Measurements from ENCODE around the gene SCN8A. TPM values are rescaled to one million over a fixed set of nuclear protein-coding genes. Genes with fewer than 3 reads are reported as not detected.
"Not testable (repeated sequence)": the region's sequence is repeated elsewhere in the genome, so short reads cannot be mapped to it uniquely, and the experiment has no call there.

SCN8A gene
- total and polyA plus RNA-seq, 9 donors: 0.21 to 2.9 (median 1.5) TPM

GRCh38 chr12:51643951-51644350, 52.9 kb downstream of the SCN8A start:
- Histone ChIP-seq H3K4me1 (ENCODE audit: insufficient read depth) (no peaks in the 10 kb centered on the region), H3K9me3 (peaks cover 0 to 4% of the 10 kb centered on the region in 2 donors), H3K27me3 (no peaks in the 10 kb centered on the region), H3K4me3 (no peak overlapping the region), H3K27ac (no peak overlapping the region), H3K36me3 (no peaks in the 10 kb centered on the region)
- TF ChIP-seq EP300 (IDR thresholded peaks at IDR 0.05): no peak
- no peak for TF ChIP-seq CTCF (IDR thresholded peaks at IDR 0.05)
- TF ChIP-seq POLR2A (IDR thresholded peaks at IDR 0.05): no peak
- 71 to 80% (median 76%) methylated on average over 1 of the region's 1 CpG for WGBS, 3 donors
- DNase-seq: no peak
- intact Hi-C loops (cut with DNase I): no loop called here

GRCh38 chr12:51644691-51645090, 53.7 kb downstream of the SCN8A start:
- H3K4me1 ChIP-seq (ENCODE audit: insufficient read depth); H3K27me3 ChIP-seq; H3K9me3 ChIP-seq; DNase-seq; intact Hi-C loops (cut with DNase I); H3K4me3 ChIP-seq; H3K36me3 ChIP-seq; H3K27ac ChIP-seq: not testable (repeated sequence)
- WGBS, 3 donors: 88 to 93% (median 91%) methylated on average over 16 to 21 of the region's 23 CpGs

GRCh38 chr12:51645961-51646360, 54.9 kb downstream of the SCN8A start:
- Histone ChIP-seq H3K27me3 (no peaks in the 10 kb centered on the region), H3K9me3 (peaks cover 0 to 4% of the 10 kb centered on the region in 2 donors), H3K36me3 (no peaks in the 10 kb centered on the region), H3K4me3 (no peak overlapping the region), H3K27ac (no peak overlapping the region), H3K4me1 (ENCODE audit: insufficient read depth) (no peaks in the 10 kb centered on the region)
- WGBS, 3 donors: 92 to 96% (median 96%) methylated on average over 2 of the region's 2 CpGs
- intact Hi-C loops (cut with DNase I): no loop called here
- no peak for DNase-seq
- no peak for TF ChIP-seq EP300 (IDR thresholded peaks at IDR 0.05)
- no peak for TF ChIP-seq POLR2A (IDR thresholded peaks at IDR 0.05)
- no peak for TF ChIP-seq CTCF (IDR thresholded peaks at IDR 0.05)

GRCh38 chr12:51647647-51648046, 56.6 kb downstream of the SCN8A start:
- H3K4me1 ChIP-seq (ENCODE audit: insufficient read depth): no peaks in the 10 kb centered on the region
- peaks cover 0 to 4% of the 10 kb centered on the region in 2 donors for H3K9me3 ChIP-seq
- H3K36me3 ChIP-seq: no peaks in the 10 kb centered on the region
- H3K4me3 ChIP-seq: no peak overlapping the region
- WGBS, 3 donors: 14 to 16% (median 15%) methylated on average over 4 of the region's 4 CpGs
- TF ChIP-seq POLR2A (IDR thresholded peaks at IDR 0.05): no peak
- TF ChIP-seq CTCF (IDR thresholded peaks at IDR 0.05): no peak
- TF ChIP-seq EP300 (IDR thresholded peaks at IDR 0.05): no peak
- DNase-seq: no peak
- H3K27me3 ChIP-seq: no peaks in the 10 kb centered on the region
- intact Hi-C loops (cut with DNase I): no loop called here
- no peak overlapping the region for H3K27ac ChIP-seq

- Histone ChIP-seq H3K27ac (no peak overlapping the region), H3K4me3 (no peak overlapping the region), H3K36me3 (no peaks in the 10 kb centered on the region), H3K27me3 (no peaks in the 10 kb centered on the region), H3K9me3 (peaks cover 0 to under 1% of the 10 kb centered on the region in 2 donors), H3K4me1 (ENCODE audit: insufficient read depth) (no peaks in the 10 kb centered on the region)
- no peak for DNase-seq
- intact Hi-C loops (cut with DNase I): no loop called here
- no peak for TF ChIP-seq POLR2A (IDR thresholded peaks at IDR 0.05)
- no peak for TF ChIP-seq CTCF (IDR thresholded peaks at IDR 0.05)
- no peak for TF ChIP-seq EP300 (IDR thresholded peaks at IDR 0.05)
Observed at GRCh38 chr12:51653431-51653830, 62.4 kb downstream of the SCN8A start.

Measured in ovary (tissue), 9 donors.